IMR-90 (cell line): ENCODE data around the gene TIAM1. TPM values are rescaled to one million over a fixed set of nuclear protein-coding genes. Genes with fewer than 3 reads are reported as not detected.

Experiments
- ATAC-seq: fragments of 200-7000 bp; cut with Tn5 transposase; 2 replicates; pipeline ENCODE4 v1.9.1; 2020; ENCODE audit warnings: low read depth, mild to moderate bottlenecking, moderate library complexity
- BruUV-seq: library from RNA; stranded (reverse); fragments of 400-500 nt; replicated peaks from 2 replicates; lab custom pipeline; 2021; lab: Mats Ljungman, UMichigan
- CTCF ChIA-PET: fragments of 300-600 bp; formaldehyde crosslinking; extraction: SDS; loops from one replicate; lab custom pipeline; 2021; ENCODE audit warnings: antibody characterized with exemption; lab: Yijun Ruan, JAX
- POLR2A ChIA-PET: fragments of 300-600 bp; sonication (Branson Sonifier 250); formaldehyde crosslinking; loops from one replicate; lab custom pipeline; 2022; ENCODE audit warnings: antibody characterized with exemption; ENCODE audit not compliant: unreplicated experiment; lab: Charles Lee
- DNase-seq: peaks from one replicate; pipeline ENCODE4 v3.0.0; 2013
- H2AFZ ChIP-seq: replicated peaks from 2 replicates; pipeline ENCODE3; 2013; ENCODE audit warnings: low read length, mild to moderate bottlenecking; ENCODE audit not compliant: poor library complexity
- H2AK5ac ChIP-seq: 2 replicates; pipeline ENCODE4 v1.6.1; 2013; ENCODE audit warnings: low read depth, low read length, inconsistent platforms
- H2AK9ac ChIP-seq: replicated peaks from 2 replicates; pipeline ENCODE3; 2013; ENCODE audit warnings: mild to moderate bottlenecking, low read depth, low read length, moderate library complexity; ENCODE audit not compliant: poor library complexity
- H2BK120ac ChIP-seq: 2 replicates; pipeline ENCODE4 v1.6.1; 2013; ENCODE audit warnings: low read depth, low read length, inconsistent platforms
- H2BK15ac ChIP-seq: 3 replicates; pipeline ENCODE4 v1.6.1; 2013; ENCODE audit warnings: low read depth, low read length, inconsistent platforms
- H2BK20ac ChIP-seq: 2 replicates; pipeline ENCODE4 v1.6.1; 2013; ENCODE audit warnings: low read depth, mild to moderate bottlenecking, inconsistent platforms, low read length, moderate library complexity
- H2BK5ac ChIP-seq: 2 replicates; pipeline ENCODE4 v1.6.1; 2013; ENCODE audit warnings: mild to moderate bottlenecking, low read depth, low read length, inconsistent platforms; ENCODE audit not compliant: poor library complexity, severe bottlenecking
- H3K14ac ChIP-seq: replicated peaks from 2 replicates; pipeline ENCODE4 v1.6.1; 2013; ENCODE audit warnings: low read depth, low read length, inconsistent platforms
- H3K18ac ChIP-seq: 2 replicates; pipeline ENCODE4 v1.6.1; 2013; ENCODE audit warnings: low read depth, low read length, control low read depth
- H3K23ac ChIP-seq: 2 replicates; pipeline ENCODE4 v1.6.1; 2013; ENCODE audit warnings: low read depth, low read length, inconsistent platforms
- H3K27ac ChIP-seq: 2 replicates; pipeline ENCODE4 v1.5.1; 2013; ENCODE audit warnings: mild to moderate bottlenecking, control low read depth, low read length; ENCODE audit not compliant: insufficient read depth
- H3K27me3 ChIP-seq: 2 replicates; pipeline ENCODE4 v1.6.1; 2013; ENCODE audit warnings: low read length; ENCODE audit not compliant: control insufficient read depth, insufficient read depth
- H3K36me3 ChIP-seq: 2 replicates; pipeline ENCODE4 v1.6.1; 2013; ENCODE audit warnings: low read length, mixed read lengths; ENCODE audit not compliant: control insufficient read depth, insufficient read depth
- H3K4ac ChIP-seq: 2 replicates; pipeline ENCODE4 v1.6.1; 2013; ENCODE audit warnings: low read depth, low read length, inconsistent platforms
- H3K4me1 ChIP-seq: 2 replicates; pipeline ENCODE4 v1.6.1; 2013; ENCODE audit warnings: low read length, mixed read lengths; ENCODE audit not compliant: control insufficient read depth, insufficient read depth
- H3K4me2 ChIP-seq: 2 replicates; pipeline ENCODE4 v1.6.1; 2013; ENCODE audit warnings: low read depth, mild to moderate bottlenecking, control low read depth, low read length, moderate library complexity
- H3K4me3 ChIP-seq: 2 replicates; pipeline ENCODE4 v1.5.1; 2013; ENCODE audit warnings: low read depth, mild to moderate bottlenecking, control low read depth, low read length, moderate library complexity; ENCODE audit not compliant: insufficient read depth
- H3K56ac ChIP-seq: 2 replicates; pipeline ENCODE4 v1.6.1; 2013; ENCODE audit warnings: low read length, inconsistent platforms; ENCODE audit not compliant: insufficient read depth; ENCODE audit errors: extremely low read depth
- H3K79me1 ChIP-seq, 2 experiments: 2 replicates each; pipeline ENCODE4 v1.6.1; 2013; ENCODE audit warnings: low read length in 2 of 2, inconsistent platforms in 1 of 2, low read depth in 1 of 2
- H3K9ac ChIP-seq: 2 replicates; pipeline ENCODE4 v1.6.1; 2013; ENCODE audit warnings: low read depth, low read length, control low read depth
- H3K9me1 ChIP-seq: 2 replicates; pipeline ENCODE4 v1.6.1; 2013; ENCODE audit warnings: low read length, inconsistent platforms; ENCODE audit not compliant: insufficient read depth
- H3K9me3 ChIP-seq: 2 replicates; pipeline ENCODE4 v1.6.1; 2013; ENCODE audit warnings: low read length; ENCODE audit not compliant: control insufficient read depth, insufficient read depth
- H4K20me1 ChIP-seq: 2 replicates; pipeline ENCODE4 v1.6.1; 2013; ENCODE audit warnings: low read length, inconsistent platforms; ENCODE audit not compliant: insufficient read depth
- H4K5ac ChIP-seq: 2 replicates; pipeline ENCODE4 v1.6.1; 2013; ENCODE audit warnings: mild to moderate bottlenecking, low read depth, low read length, control low read depth
- H4K8ac ChIP-seq, 2 experiments: 2 replicates each; pipeline ENCODE4 v1.6.1; 2013; ENCODE audit warnings: low read depth in 2 of 2, low read length in 2 of 2, control low read depth in 1 of 2, inconsistent platforms in 1 of 2
- H4K91ac ChIP-seq: 2 replicates; pipeline ENCODE4 v1.6.1; 2013; ENCODE audit warnings: low read depth, low read length, inconsistent platforms; ENCODE audit not compliant: insufficient read depth
- CTCF ChIP-seq: conservative IDR thresholded peaks from 2 replicates; pipeline ENCODE4 v1.5.1; 2012; ENCODE audit warnings: mild to moderate bottlenecking, low read depth, low read length, improper control_type of control experiment
- WGBS, 2 experiments: methylation state at CpG; one replicate each; pipeline versions ENCODE4 v1.1.5 to v1.1.7; 2013; ENCODE audit warnings: missing lambda C conversion rate in 2 of 2; ENCODE audit not compliant: insufficient read length in 1 of 2; ENCODE audit errors: extremely low coverage in 2 of 2; 5-methylcytosine and 5-hydroxymethylcytosine counted together
- dilution Hi-C: fragments of 300-500 bp; cut with HindIII; formaldehyde crosslinking; loops from one replicate; pipeline ENCODE4 v1.14.3; 2018; ENCODE audit warnings: low sequenced_read_pairs; ENCODE audit not compliant: unreplicated experiment
- in situ Hi-C: fragments of 300-500 bp; cut with MboI; formaldehyde crosslinking; loops from 3 replicates; pipeline ENCODE4 v1.14.3; 2019; ENCODE audit warnings: low sequenced_read_pairs, inconsistent platforms, mixed read lengths
- intact Hi-C: fragments of 100-400 bp; cut with micrococcal nuclease; formaldehyde crosslinking; loops from 2 replicates; pipeline ENCODE4 v1.10.0; 2022
- polyA plus RNA-seq, 3 experiments: library from polyadenylated mRNA; depleted of rRNA; stranded (reverse); fragments of >200 nt; gene quantifications; 2 replicates each; pipeline ENCODE4 v1.2.3, GENCODE V29; 2012; ENCODE audit warnings: low replicate concordance in 1 of 3
- total RNA-seq: library from RNA; depleted of rRNA; stranded (reverse); fragments of >200 nt; gene quantifications from 2 replicates; pipeline ENCODE4 v1.2.3, GENCODE V29; 2012

Gene TIAM1
- total and polyA plus RNA-seq, 2 of the 4 experiments (the other 2 are of a cell fraction), result 2.9 to 9.3 TPM

DNA sequence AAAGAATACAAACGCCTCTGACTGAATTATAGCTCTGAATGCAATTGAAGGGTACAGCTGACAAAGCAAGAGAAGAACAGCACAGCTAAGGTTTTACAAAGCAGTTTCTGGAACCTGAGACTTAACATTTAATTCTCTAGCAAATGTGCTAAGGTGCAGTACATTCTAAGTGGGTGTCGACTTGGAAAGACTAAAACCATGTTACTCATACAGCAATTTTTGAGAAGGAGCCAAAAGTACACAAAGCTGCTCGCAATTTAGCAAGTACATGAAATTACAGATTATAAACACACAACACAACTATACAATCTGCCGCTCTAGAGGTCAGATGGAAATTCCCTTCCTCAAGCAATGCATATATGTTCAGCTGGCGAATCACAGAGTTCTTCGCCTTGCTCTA is 121.9 kb downstream of the TIAM1 start:
- intact Hi-C loops (no loop called here), dilution Hi-C loops (no loop called here), in situ Hi-C loops (no loop called here)
- no peak overlapping the region for H3K9ac ChIP-seq
- no peak for TF ChIP-seq CTCF
- no peaks in the 10 kb centered on the region for H3K36me3 ChIP-seq
- H3K18ac ChIP-seq, result no peak overlapping the region
- H2BK120ac ChIP-seq, result no peak overlapping the region
- H3K56ac ChIP-seq, result no peak overlapping the region
- no peak overlapping the region for H4K91ac ChIP-seq
- H3K4ac ChIP-seq, result no peak overlapping the region
- no peak overlapping the region for H4K5ac ChIP-seq
- H3K79me1 ChIP-seq, result no peaks in the 10 kb centered on the region
- no peaks in the 10 kb centered on the region for H3K27me3 ChIP-seq
- no peaks in the 10 kb centered on the region for H4K20me1 ChIP-seq
- H3K9me3 ChIP-seq, result no peaks in the 10 kb centered on the region
- CTCF ChIA-PET, result interaction anchor here (0.6 to 1.2 kb wide), 2 partner anchors 11 to 38 kb away, joined by 3 to 4 read pairs; no protein-coding TSS in a partner anchor
- no peak overlapping the region for H3K23ac ChIP-seq
- no peak overlapping the region for H2AK5ac ChIP-seq
- no peak overlapping the region for H3K27ac ChIP-seq
- H2BK5ac ChIP-seq, result no peak overlapping the region
- no peak overlapping the region for H3K14ac ChIP-seq
- H4K8ac ChIP-seq, result no peak overlapping the region
- 60% methylated on average over 1 of the region's 6 CpGs; no CpG with 5 or more reads in 1 of the 2 experiments for WGBS, 2 experiments
- no peaks in the 10 kb centered on the region for H3K9me1 ChIP-seq
- 0 out of 2 replicates have a peak, but pooled peaks cover 1% of the 10 kb centered on the region for H3K4me1 ChIP-seq
- H2BK20ac ChIP-seq, result no peak overlapping the region
- H2BK15ac ChIP-seq, result no peak overlapping the region
- ATAC-seq (no peak; the same call in 1 of the 2 replicates), DNase-seq (peak; percentile 66)
- POLR2A ChIA-PET, result no interaction called here
- no peak overlapping the region for H2AK9ac ChIP-seq
- BruUV-seq, result no TSS peak
- no peak overlapping the region; the same call in 1 of the 2 replicates for H3K4me2 ChIP-seq
- H2AFZ ChIP-seq, result no peak overlapping the region
- H3K4me3 ChIP-seq, result no peak overlapping the region
